Activated T-helper 9 cell treated with anti-CD3 and anti-CD28 coated beads, Interleukin-2, amount 50 U/mL, for 16 hours (primary cell): ENCODE results near the gene TRAPPC10.

ENCODE experiments used
- DNase-seq: peaks from one replicate; pipeline ENCODE4 v3.0.0-alpha.2; 2020; ENCODE audit warnings: low read depth

The TRAPPC10 gene

DNA sequence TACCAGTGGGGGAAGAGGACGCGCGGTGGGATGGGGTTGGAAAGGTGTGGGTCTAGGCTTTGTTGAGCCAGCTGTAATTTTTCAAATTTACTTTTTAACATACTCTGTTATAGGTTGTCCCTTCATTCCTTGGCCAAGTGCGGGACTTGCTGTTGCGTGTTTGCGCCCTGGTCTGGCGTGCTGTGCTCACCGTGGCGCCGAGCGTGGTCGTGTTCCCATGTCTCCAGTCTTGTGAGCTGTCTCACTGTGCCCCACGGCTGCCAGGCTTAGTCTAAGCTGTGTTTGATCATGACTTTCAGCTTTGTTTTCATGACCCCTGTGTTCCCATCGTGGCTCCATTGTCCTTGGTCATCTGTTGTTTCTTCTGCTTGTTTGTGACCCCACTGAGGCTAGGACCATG lies 26.0 kb downstream of the TRAPPC10 start:
- DNase-seq, result no peak

DNA sequence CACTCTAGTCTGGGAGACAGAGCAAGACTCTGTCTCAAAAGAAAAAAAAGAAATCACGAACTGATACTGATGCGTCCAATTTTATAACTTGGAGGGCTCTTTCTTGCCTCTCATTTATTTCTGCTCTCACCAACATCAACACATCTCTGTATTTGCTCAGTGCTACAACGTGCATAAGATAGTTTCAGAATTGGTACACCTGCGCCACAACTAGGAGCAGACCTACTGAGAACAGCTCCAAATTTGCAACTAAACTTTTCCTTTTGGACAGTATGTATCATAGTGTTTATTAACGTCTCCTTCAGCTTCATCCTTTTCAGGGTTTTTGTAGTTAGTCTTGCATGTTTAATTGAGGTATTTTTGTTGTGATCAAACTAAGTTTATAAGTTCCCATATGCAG lies 27.7 kb downstream of the TRAPPC10 start:
- DNase-seq, result no peak

DNA sequence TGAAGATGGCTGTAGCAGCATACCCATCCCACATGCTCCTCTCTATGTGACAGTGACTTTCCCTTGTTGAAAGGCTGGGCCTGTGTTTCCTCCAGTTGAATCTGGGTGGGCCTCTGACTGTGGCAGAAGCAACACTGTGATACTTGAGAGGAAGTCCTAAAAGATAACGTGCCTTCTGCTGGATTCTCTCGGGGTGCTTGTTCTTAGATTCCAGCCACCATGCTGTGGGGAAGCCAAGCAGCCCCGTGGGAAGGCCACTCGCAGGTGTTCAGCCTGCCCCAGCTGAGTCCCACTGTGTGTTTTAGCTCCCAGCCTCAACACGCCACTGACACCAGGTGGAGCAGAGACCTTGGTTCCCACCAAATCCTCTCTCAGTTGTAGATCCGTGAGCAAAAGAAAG lies 31.5 kb downstream of the TRAPPC10 start:
- DNase-seq, result no peak

DNA sequence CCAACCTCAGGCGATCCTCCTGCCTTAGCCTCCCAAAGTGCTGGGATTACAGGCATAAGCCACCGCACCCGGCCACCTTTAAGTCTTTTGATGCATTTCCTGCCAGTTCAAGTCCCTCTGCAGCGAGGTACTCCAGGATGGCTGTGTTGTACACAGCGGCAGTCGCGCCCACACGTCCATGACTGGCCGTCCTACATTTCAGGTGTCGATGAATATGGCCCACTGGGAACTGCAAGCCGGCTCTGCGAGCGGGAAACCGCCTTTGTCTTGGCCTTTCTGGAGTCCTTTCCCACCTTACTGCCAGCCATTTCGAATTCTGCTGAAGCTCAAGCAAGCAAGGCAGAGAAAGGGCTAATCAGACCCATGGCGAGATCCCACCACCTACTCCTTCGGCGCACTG lies 34.6 kb downstream of the TRAPPC10 start:
- DNase-seq, result no peak

DNA sequence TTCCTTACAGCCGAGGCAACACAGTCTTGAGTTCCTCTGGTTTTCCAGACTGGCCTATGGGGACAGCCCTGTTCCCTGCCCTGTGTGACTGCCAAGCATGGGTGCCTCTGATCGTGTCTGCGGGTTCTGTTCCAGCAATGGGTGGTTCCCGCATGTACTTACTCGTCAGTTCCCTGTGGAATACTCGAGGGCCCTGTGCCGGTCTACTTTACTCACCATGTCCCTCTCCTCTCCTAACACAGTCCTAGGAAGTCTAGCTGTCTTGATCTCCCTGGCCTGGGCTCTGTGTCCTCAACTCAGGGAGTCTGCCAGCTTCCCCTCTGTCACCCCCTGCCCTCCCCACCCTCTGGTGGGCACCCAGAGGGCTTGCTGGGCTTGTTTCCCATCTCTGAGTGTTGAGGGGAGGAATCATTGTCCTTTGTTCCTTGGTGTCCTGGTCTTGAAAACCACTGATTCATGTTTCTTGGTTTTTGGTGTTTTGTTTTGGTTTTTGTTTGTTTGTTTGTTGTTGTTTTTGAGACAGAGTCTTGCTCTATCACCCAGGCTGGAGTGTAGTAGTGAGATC lies 36.0 kb downstream of the TRAPPC10 start:
- DNase-seq, result no peak

DNA sequence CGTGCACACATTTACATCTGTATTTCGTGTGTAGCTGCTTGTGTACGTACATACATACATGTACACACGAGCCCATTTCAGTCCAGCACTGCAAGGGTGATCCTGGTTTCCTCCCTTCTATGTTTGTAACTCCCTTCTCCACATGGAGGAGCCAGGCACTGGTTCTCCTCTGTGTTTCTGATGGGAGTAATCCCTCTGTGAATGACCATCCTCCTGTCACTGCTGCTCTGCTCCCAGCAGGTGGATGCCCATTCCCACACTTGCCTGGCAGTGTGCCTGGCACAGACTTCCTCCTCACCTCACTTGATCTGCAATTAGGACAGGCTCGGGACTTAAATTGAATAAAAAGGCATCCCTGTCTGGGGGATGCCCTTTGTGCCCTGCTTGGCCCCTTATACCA lies 37.1 kb downstream of the TRAPPC10 start:
- DNase-seq, result no peak

DNA sequence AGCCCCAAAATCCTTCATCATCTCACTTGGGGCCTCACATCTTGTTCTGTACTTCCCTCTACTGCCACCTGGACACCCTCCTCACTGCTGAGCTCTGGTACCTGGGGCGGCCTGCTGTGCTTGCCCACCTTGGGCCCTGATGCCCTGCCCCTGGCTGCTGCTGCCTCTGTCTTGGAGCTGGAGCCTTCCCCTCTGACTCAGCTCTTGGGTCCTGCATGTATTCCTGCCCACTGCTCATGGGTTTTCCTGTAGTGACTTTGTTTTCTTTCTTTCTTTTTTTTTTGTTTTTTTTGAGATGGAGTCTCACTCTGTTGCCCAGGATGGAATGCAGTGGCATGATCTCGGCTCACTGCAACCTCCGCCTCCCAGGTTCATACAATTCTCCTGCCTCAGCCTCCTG lies 37.5 kb downstream of the TRAPPC10 start:
- DNase-seq, result no peak

DNA sequence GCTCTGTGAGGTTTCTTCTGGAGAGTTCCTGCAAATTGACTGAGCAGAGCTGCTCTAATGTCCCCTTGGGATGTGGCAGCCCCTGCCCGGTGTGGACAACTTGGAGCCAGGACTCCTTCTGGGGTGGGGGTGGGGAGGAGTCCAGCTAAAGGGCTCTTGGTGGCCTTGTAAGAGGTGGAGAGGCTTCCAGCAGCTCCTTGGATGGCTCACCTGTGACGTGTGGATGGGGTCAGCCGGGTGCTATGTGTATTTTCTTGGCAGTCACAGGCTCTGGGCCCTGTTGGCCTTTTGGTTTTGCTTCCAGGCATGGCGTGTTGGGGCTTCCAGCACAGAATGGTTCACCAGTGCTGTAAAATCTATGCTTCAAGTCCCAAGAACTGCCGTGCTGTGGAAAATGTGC lies 38.2 kb downstream of the TRAPPC10 start:
- DNase-seq, result no peak

DNA sequence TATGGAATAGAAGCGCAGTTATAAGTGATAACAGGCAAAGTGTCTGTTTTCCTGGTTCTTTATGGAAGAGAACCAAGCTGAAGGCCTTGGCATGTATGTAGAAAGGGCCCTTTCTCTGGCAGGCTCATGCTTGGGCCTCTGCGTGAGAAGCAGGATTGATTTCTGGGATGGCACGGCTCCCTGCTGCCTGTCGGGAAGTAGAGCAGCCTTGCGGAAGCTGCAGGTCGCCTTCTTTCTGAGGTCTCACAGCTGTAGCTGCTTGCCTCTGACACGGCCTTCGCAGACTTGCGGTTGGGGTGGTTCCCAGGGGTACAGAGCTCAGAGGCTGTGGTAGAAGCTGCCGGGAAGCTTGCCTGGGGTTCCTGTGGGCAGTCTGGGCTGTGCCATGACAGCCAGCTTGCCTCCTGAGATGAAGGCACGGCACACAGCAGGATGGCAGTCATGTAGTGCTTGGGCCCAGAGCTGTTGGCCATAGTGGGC lies 39.4 kb downstream of the TRAPPC10 start:
- no peak for DNase-seq

DNA sequence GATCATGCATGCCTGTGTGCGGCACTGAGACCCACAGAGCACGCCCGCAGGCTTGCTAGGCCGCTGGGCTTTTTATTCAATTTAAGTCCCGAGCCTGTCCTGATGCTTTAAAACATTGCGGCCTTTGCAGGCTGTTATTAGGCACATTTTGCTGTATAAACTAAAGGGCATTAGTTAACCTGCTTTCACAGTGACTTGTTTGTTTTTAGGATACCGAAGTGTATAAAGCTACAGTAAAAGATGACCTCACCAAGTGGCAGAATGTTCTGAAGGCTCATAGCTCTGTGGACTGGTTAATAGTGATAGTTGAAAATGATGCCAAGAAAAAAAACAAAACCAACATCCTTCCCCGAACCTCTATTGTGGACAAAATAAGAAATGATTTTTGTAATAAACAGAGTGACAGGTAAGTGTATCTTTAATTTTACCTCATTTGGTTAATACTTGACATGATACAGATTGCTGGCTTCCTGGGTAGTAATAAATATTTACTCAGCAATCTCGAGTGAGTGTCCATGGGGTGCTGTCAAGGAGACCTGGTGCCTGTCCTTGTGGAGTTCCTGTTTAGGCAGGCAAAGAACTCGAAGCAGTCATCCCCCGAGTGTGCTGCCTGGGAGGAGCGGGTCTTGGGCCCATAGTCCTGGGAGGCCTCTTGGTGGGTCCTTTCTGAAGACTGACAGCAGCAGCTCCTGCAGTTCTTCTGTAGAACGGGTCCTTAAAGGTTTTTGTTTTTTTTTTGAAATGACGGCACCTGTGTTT lies 40.1 kb downstream of the TRAPPC10 start:
- no peak for DNase-seq

DNA sequence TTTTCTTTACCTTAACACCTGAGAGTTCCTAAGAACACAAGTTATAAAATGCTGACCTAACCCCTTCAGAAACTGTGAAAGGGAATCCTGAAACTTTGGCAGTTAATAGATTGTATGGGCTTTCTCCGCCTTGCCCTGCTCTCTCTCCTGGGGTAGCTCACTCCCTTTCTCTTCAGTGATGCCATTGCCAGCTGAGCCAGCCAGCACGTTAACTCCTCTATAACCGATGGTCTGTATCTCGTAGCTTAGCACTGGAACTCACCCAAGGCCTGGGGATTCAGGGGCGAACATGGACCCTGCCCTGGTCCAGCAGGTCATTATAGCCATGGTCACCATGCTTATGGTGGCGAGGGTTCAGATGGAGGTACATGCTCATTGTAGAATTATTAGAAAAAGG lies 40.7 kb downstream of the TRAPPC10 start:
- no peak for DNase-seq

DNA sequence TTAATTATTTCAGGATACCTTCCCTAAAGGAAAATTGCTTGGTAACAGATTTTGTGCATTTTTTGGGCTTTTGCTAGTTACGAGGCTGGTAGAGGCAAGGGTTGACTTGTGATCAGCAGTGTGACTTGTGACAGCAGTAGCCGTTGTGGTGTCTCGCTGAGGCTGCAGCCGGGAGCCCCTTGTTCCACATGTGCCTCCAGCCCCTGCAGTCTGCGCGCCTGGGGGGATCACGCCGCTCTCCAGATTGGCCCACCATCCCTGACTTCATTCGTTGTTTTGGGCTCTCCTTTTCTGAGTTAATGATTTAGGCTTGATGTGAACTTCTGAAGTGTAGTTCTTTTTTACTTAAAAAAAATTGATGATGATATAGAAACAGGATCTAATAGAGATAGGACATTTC lies 41.5 kb downstream of the TRAPPC10 start:
- DNase-seq, result no peak

DNA sequence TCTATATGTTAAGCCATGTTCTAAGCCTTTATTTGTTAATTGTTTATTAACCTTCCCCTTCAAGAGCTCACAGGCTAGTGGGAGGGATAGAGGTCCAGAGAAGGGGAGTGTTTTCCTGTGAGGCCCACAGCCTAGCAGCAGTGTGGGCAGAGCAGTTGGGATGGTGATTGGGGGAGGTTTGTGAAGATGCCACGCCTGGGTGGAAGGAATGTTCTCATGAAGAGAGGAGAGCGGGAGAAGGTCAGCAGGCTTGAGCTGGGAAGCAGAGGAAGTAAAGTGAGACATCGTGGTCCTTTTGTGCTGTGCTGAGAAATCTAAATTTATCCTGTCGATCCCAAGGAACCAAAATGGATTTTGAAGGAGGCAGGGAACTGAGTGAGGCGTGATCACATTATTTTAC lies 42.6 kb downstream of the TRAPPC10 start:
- DNase-seq, result no peak

DNA sequence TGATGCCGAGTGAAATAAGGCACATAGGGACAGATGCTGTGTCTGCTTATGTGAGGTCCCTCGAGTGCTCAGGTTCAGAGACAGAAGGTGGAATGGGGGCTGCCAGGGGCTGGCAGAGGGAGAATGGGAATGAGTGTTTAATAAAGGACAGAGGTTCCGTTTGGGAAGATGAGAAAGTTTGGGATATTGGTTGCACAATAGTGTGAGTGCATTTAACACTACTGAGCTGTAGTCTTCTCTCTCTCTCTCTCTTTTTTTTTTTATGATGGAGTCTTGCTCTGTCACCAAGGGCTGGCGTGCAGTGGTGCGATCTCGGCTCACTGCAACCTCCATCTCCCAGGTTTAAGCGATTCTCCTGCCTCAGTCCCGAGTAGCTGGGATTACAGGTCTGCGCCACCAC lies 44.9 kb downstream of the TRAPPC10 start:
- no peak for DNase-seq

DNA sequence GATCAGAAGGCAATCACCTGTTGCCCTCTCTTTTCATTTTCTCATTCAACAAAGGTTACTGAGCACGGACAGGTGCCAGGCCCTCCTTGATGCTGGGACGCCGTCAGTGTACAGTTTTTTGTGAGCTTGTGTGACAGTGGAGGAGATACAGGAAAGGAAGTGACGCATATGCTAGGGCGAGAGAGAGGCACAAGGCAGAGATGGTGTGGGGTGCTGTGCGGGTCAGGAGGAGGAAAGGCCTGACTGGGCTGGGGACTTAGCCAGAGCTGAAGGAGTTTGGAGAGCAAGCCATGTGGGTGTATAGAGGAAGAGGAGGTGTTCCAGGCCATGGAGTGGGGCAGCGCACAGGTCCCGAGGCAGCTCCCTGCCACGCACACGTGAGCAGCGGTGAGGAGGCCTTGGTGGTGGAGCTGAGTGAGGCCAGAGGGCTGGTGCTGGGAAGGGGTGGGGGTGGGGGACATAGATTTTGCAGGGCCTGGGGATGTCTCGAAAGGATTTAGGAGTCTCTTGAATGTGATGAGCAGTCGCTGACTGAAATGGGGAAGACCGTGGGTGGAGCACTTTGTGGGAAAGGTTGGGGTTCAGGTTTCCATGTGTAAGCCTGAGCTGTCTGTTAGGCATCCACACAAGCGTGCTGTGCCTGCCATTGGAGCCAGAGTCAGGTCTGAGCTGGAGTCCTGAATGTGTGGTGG lies 46.0 kb downstream of the TRAPPC10 start:
- peak; percentile 14 for DNase-seq

DNA sequence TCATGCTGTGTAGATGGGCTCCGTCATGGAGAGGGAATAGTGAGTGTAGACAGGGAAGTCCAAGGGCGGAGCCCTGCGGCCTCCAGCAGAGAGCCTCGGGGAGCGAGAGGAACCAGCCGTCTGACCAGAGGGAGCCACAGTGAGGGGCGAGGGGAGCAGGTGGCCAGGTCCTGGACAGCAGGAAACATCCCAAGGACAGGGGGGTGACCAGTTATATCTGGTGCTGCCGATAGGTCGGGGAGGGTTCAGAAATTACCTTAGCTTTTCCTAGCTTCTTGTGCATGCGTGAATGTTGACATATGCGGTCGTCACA lies 46.5 kb downstream of the TRAPPC10 start:
- no peak for DNase-seq

DNA sequence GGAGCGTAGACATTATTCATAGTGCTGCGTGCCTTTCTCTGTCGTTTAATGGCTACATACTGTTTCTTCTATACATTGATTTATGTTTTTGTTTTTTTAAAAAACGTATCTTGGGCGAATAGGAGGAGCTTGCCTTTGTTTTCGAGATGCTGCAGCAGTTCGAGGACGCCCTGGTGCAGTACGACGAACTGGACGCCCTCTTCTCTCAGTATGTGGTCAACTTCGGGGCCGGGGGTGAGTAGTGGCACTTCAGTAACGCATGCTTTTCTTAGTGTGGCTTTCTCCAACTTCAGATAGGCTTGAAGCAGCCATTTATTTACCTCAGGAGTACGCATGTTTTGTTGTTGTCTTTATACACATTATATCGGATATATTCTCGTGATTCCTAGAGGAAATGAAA lies 46.9 kb downstream of the TRAPPC10 start:
- no peak for DNase-seq

DNA sequence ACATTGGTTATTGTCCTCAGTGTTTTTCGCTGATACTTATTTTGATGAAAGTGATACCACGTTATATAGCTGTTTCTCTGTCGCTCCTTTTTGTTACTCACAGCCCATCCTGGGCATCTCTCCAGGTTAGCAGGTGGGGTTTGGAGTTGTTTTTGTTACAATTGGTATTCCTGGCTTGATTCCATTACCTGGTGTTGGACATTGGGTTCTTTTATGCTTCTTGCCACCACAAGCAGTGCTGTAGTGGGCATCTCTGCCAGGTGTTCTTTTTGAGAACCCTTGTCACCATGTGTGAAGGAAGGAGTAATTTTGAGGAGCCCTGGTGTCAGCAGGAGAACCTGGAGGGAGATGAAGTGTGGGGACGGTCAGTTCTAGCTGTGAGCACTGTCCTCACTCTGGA lies 47.6 kb downstream of the TRAPPC10 start:
- no peak for DNase-seq

DNA sequence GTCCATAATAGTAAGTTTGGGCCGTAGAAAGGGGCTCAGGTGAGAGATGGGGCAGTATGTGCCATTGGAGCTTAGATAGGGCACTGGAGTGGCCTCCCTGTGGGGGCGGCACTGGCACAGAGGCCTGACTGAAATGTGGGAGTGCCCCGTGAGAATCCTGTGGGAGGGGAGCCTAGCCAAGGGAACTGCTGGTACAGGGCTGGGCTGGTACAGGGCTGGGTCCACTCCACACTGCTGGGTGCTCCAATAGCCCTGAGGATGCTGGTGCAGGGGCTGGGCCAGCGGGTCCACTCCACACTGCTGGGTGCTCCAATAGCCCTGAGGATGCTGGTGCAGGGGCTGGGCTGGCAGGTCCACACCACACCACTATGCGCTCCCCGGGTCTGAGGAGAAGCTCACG lies 50.3 kb downstream of the TRAPPC10 start:
- DNase-seq, result no peak

DNA sequence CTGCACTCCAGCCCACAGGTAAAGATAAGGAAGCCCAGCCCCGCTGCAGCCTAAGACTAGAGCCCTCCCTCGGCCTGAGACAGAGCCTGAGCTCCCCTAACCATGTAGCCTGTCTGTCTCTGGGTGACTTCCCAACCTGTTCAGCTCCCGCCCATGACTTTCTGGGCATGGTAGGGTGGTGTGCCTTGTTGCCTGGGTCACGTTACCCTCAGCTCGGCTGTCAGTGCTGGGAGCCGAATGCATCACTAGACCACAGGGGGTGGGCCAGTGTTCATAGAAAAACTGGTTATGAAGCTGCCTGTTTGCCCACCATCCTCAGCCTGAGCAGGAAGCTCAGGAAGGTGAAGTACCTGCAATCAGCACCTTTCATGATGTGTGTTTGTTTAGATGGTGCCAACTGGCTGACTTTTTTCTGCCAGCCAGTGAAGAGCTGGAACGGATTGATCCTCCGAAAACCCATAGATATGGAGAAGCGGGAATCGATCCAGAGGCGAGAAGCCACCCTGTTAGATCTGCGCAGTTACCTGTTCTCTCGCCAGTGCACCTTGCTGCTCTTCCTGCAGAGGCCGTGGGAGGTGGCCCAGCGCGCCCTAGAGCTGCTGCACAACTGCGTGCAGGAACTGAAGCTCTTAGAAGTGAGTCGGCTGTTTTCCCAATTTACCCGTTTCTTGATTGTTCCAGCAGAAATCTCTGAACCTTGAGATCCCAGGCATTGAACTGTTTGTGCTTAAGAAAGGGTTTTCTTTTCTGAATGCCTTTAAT lies 51.2 kb downstream of the TRAPPC10 start:
- no peak for DNase-seq

DNA sequence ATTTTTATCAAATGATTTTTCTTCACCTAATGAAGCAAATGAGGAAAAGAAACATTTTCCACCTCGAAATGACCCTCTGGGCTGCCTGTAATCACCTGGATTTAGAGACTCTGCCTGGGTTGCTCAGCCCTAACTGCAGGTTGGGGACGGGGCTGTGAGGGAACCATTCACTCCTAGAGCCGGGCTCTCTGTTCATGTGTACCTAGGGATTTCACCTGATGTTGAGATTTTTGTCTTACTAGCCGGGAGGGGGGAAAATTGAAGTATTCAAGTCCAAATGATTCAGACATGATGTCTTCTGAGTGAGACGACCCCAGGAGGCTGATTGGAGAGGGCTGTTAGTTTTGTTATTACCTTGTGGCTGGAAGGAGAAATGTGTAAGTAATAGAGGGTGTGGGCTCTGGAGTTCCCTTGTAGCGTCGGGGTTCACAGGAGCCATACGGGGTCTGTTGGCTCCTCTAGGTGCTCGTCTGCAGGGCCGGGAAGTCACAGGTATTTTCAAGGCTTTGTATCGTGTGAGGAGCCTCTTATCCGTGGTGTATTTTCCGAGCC lies 52.8 kb downstream of the TRAPPC10 start:
- DNase-seq, result no peak

DNA sequence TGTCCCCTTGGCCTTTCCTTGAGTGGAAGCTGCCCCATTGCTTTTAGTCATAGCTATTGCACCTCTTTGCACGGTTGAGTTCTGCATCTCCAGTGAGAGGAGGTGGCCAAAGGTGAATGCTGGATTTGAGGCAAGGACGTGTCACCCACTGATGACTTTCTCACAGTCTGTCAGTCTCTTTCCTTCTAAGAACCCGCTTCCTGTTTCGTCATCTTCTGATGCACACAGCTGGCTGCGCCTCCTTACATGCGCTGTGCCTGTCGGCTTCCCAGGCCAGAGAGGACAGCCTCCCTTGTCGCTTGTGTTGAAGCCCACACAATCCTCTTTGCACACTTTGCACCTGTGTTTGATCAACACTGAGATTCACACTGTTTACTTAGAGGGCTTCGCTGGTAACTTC lies 53.3 kb downstream of the TRAPPC10 start:
- DNase-seq, result peak; percentile 62

DNA sequence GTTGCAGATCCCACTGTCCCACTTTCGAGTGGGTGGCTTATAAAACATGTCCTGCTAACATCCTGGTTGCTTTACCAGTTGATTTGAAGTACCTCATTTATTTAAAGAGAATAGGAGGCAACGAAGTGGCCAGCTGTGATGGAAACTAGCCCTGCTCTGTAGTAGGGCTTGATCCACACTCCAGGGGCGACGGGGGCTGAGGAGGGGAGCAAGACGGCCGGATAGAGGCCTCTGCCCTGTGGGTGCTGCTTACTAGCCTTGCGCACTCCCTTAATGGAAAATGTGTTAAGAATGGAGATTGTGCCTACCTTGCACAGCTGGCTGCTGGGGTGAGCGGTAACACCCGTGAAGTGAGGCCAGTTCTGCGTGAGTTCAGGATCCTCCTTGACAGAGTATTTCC lies 54.0 kb downstream of the TRAPPC10 start:
- no peak for DNase-seq
